COLO829 (cell line): ENCODE data around the gene C4BPA.

Experiments
- DNase-seq: peaks from one replicate; pipeline ENCODE4 v3.0.0; 2012; ENCODE audit warnings: low spot score

C4BPA gene

DNA sequence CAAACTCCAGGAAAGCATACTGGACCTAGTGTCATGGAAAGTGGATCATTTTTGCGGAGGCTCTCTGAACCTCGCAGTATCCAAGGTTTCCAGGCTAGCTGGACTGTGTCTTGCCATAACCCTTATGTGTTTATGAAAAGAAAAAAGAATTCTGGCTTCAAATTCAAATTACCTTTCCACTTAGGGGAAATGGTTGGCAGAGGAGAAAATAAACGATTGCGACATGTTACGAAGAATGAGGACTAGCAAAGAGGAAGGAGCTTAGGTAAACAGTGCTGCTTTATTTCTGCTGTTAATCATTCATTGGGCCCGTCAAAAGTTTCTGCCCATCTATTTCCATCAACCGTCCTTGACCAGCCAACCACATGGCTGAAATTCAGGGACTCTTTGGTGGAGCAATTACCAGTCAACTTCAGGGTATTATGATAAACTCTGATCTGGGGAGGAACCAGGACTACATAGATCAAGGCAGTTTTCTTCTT lies at the start of gene C4BPA:
TSS of gene C4BPA (plus strand) at position 342 of the 482 bp plus-strand sequence. CDS start 8,793 bp downstream, outside the sequence.
- DNase-seq, result no peak

DNA sequence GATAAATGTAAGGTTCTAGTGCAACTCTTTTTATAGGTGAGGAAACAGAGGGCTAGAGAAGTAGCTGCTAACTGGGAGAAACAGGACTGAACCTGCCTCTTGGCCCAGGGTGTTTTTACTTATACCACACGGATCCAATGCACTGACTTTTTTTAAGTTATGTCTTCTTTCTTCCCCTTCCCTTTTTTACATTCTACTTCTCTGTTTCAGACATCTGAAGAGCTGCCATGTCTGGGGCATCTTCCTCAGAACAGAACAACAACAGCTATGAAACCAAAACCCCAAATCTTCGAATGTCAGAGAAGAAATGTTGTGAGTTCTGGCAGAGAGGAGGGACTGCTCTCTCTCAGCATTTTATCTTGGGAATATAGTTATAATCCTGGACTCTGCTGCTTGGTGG lies 49.5 kb upstream of the C4BPA start:
- no peak for DNase-seq

DNA sequence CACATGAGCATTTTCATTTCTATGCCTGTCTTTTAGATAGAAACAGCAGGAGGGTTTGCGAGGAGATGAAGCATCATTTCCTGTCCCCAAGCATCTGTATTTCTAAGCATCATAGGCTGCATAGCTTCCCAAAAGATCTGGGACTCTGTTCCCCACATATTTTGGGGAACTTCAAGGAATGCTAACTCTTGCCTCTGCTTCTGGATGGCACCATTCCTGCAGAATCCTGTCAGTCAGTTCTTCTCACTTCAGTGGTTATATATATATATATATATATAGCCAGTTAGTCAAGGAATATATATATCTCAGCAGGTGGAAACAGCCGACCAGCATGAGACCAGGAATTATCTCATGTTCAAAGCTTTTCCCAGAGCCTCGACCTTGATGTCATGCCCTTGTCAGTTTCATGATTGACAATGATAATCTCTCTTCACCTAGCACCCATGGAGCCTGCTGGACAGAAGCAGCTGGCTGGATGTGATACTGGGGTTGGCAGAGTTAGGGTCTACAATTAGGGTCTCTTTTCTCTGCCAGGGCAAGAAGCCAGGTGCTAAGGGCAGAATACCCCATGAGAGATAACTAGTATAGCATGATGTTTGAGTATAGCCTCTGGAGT lies 48.5 kb upstream of the C4BPA start:
- no peak for DNase-seq

DNA sequence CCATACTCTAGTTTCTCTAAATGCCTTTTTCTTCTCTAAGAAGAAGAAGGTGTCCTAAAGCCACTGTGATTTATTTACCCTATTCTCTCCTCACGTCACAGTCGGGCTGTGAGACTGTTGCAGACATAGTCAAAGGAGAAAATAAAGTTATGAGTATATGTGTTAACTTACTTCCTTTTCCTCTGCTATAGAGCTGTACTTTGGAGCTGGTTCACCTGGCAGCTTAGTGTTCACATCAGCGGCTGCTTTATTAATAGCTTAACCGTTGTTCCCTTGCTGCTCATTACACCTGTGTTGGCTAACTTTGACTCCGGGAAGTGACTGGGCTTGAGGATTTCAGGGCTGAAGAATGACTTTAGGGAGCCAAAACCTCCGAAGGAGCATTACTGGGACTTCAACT lies 47.4 kb upstream of the C4BPA start:
- no peak for DNase-seq

DNA sequence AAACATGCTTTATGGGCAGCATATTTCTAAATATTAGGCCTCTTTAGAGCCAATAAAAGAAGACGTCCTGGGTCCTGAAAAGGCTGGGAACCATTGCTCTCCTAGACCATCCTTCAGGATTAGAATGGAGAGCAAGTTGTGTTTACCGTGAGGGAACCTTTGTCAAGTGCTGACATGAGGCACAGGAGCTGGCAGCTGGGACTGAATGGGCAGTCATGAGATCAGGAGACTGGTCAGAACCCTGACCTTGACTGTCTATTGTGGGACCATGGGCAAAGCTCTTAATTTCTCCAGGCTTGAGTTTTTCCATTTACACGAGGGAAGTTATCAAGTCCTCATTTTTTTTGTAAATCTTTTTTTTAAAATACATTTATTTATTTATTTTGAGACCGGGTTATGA lies 45.8 kb upstream of the C4BPA start:
- no peak for DNase-seq

DNA sequence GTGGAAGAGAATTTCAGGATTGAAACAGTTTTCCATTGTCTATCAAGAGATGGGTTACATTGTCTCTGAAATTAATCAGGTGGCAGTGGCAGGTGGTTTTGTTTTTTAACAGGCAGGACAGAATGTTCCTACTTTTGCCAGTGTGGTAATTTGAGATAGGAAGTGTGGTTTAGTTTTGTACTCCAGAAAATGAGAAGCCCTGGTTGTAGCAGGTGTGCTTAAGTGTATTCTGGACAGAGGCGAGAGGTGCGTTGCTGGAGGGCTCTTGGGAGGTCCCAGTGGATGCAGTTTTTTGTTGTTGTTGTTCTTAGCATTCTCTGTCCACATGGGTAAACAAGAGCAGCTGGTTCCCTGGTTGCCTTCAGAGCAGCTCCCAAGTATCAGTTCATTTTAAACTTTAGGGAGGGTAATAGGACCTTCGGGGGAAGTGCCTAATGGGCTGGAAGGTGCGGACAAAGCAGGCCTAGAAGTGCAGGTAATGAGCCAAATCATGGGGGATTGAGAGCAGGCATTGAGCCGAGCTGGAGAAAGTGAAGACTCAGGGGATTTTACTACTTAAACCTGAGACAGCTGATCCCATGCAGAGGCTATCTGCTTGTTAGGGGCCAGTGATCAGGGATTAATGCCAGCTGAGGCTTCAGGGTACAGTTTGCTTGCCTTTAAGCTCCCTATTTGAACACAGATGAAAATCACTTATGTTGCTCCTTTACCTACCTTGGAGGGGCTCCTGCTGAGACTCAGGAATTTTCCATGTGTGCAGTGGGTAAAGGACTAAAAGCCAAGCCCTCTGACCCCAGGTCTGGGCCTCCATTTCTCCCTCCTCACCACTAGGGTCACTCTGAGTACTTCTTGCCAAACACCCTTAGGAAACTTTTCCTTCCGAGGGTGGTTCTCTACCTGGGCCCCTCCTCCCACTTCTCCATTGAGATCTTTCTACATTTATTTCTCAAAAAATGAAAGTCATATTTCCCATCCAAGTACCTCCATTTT lies 44.9 kb upstream of the C4BPA start:
- DNase-seq, result no peak

DNA sequence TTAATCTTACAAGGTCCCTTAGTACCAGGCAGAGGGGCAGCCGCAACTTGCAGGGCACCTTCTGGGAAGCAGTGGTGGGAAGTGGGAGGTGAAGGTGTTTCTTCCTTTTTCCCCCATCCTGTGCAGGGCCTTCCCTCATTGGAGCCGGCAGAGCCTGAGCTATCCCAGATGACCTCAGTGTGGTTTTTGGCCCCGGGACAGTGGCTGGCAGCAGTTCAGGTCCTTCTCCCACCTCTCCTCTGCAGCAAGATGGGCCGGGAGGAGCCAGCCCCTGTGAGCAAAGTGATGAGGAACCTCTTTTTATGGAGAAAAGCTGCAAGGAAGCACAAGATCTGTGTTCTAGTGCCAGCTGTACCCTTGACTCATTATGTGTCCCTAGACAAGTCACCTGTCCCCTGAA lies 44.2 kb upstream of the C4BPA start:
- no peak for DNase-seq

DNA sequence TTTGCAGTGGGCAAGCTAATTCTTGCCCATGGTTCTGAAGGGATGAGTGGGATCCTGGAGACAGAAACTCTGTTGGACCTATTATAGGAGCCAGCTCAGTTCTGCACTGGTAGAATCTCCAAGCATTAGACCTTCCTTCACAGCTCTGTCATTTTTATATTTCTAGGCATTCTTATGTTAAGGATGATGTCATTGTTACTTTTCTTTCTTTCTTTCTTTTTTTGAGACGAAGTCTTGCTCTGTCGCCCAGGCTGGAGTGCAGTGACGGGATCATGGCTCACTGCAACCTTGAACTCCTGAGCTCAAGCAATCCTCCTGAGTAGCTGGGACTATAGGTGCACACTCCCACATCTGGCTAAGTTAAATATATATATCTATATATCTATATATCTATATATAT lies 43.4 kb upstream of the C4BPA start:
- DNase-seq, result no peak

DNA sequence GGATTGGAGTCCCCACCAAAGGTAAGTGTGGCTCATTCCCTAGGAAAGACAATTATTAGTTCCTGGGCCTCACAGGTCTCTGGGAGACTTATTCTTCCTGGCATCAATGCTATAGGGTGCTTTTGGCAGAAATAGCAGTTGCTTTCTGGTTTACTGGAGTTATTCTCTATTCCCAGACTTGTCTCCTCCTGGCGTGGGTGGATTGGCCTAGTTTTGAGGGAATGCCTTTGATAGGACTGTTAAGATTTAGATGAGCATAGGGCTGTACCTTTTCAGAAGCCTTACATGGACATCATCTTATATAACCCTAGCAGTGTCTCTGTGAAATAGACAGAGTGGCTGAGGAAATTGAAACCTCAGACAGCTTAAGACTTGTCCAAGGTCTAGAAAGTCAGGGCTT lies 42.0 kb upstream of the C4BPA start:
- DNase-seq, result no peak

DNA sequence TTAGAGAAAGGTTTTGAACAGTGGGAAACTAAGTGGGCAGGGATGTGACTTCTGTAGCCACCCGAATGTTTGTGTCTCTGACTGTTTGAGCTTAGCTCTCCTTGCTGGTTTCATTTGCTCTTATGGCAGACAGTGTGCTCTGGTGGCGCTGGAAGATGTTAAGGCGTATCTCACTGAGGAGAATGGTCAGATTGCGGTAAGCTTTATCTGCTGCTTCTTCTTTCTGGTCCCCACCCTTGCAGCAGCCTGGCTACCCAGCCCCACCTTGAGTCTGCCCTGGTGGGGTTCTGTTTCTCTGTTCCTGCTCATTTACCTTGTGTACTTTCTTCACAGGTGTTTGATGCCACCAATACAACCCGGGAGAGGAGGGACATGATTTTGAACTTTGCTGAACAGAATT lies 41.0 kb upstream of the C4BPA start:
- no peak for DNase-seq

DNA sequence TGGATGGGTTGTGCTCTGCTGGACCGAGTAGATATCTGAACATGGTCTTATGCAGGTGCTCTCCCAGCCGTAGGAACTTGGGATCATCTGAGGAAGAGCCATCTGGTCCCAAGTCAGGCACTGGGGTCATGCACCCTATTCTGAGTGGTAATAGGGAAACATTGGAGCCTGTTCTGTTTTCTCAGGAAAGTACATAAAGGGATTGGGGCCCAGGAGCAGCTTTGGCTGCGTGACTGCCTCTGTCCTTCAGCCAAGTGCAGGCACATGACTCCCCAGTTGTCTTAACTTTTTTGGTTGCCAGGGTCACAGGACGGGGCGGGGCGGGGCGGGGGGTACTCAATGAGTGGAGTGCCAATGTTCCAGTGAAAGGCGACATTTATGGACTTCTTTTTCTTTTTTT lies 39.5 kb upstream of the C4BPA start:
- DNase-seq, result no peak

DNA sequence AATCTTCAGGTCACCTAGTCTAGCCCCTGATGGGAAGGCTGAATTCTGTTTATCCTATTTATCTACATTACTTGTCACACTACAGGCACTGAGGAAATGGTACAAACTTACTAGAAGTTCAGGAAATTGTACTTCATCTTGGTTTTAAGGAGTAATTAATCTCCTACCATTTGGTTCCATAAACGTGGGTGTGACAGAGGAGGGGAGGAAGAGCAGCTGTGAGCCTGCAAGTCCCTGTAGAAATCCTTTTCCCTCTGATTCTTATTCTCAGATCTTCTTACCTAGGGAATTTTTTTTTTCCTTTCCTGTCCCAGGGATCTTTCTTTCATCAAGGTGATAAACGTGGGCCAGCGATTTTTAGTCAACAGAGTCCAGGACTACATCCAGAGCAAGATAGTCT lies 36.8 kb upstream of the C4BPA start:
- no peak for DNase-seq

DNA sequence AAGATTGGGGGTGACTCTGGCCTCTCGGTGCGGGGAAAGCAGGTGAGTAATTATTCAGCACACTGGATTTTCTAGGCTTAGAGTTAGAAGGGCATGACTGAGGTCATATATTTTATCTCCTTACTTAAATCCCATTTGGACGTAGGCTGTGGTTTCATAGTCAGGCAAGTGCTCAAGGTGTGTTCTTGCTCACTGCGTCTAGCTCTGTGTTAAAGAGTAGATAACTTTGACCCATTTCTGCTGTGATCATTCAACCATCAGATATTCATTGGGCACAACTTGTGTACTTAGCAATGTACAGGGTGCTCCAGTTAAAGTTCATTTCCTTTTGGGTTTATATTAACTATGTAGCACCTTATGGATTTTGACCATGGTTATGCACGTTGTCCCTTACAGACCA lies 36.4 kb upstream of the C4BPA start:
- DNase-seq, result no peak

DNA sequence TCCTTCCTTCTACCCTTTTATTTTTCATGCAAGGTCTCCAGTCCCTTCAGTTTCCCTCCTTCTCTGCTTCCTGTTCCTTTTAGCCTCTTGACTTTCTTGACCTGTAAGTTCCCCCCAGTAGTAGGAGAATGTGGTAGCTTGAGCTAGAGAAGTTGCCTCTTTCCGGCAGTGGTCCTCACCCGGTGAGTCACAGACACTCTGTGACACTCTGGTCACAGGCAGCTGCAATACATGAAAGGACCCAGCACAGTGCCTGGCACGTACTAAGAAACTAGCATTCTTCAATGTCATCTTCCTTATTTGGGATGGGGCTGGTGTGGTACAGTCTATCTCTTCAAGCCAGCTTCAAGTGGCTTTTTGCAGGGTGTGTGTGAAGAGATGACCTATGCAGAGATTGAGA lies 35.0 kb upstream of the C4BPA start:
- DNase-seq, result no peak

DNA sequence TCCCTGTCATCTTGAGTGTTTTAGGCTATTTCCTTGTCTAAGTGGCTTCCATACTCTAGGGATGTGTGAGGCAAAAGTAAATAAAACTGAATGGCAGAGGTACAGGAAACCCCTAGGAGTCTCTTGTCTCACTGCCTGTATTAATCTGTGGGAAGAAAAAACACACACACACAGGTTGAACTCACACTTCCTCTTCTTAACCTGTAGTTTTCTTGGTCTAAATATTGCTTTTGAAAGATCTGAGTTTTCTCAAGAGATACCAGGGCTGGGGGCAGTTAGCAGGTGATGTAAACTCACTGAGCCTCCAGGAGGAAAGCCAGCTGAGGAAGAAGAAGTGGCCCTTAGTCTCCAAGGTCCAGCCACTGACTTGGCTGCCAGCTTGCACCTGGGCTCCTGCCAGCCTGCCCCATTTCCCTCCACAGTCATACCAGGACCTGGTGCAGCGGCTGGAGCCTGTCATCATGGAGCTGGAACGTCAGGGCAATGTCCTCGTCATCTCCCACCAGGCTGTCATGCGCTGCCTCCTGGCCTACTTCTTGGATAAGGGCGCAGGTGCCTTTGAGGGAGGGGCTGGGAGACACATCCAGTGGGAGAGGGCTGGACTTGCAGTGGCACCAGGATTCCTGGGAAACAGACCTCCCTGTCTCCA lies 34.1 kb upstream of the C4BPA start:
- no peak for DNase-seq

DNA sequence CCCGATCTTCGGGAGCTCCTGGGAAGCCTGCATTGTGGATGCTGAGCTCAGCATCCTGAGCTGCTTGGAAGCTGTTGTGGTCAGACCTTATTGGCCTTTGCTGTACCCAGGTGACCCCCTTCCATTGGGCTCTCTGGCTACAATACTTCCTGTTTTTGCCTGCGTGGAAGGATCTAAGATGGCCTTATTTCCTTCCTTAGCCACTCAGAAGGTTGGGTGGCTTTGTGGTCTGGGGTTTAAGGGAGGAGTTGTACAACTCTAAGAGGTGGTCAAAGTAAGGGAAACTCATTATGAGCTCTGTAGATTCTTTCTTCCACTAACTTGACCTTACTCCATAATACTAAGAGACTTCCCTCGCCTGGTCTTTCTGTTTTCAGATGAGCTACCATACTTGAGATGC lies 33.2 kb upstream of the C4BPA start:
- DNase-seq, result no peak

DNA sequence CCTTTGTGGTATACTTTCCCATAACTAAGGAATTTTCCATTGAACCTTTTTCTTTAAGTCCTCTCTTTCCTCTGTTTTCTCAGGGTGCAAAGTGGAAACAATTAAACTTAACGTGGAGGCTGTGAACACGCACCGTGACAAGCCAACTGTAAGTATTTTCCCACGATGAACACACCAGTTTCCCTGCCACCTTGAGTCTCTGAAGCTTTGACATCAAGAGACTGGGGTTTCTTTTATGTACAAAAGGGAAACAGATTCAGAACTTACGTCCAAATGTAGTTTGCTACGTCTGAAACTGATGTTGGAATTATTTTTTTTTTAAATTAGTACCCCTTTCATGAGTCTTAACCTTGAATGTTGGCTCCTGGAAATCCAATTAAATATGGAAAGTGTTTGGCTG lies 32.6 kb upstream of the C4BPA start:
- no peak for DNase-seq

DNA sequence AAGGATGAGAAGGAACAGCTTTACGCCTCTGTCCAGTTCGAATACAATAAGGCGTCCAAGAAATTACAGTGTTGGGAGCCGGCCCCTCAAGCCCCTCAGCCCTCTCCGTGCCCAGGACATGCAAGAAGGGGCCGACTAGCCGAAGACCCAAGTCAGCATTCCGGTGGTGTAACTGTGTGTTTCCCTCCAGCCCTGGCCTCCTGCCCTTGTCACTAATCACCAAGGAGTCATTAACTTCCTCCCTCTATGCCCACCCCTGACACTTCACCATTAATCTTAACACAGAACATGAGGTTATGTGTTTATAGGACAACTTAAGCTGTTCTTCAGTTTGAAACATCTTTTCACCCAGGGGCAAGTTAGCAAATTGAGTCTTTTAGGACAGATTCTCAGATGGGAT lies 31.8 kb upstream of the C4BPA start:
- no peak for DNase-seq

DNA sequence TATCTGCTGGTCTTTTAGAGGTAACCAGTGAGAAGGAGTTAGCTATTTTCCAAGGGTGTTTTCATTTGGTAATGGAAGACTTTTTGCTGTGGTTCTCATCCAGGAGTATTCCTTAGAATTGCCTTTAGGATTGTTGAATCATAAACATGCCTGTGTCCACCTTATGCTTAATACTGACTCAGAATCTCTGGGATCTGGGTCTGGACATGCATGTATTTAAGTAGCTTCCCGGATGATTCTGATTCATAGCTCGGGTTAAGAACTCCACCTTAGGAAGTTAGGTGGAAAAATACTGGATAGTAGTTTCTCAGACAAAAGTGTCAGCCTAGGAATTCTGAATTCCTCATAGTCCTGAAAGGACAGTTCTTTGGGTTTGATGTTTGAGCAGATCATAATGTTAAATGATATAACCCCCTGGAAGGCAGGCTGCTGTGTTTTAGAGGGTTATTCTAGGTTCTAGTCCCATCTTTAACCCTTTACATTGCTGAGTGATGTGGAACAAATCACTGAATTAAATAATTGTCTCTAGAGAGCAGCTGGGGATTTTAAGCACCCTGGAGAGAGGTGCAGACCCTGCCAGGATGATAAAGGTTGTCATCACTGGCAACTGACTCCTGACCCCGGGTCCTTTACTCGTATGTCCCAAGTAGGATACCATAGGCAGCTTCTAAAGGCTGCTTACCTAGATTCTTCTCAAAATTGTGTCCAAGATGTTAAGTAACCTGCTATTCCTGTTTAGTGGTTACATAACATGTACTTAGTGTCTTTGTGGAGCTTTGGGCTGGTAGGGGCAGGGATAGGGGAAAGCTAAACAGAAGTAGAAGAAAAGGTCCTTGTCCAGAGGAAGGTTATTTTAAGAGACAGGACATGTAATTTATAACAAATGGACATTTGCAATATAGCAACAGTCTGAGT lies 29.9 kb upstream of the C4BPA start:
- DNase-seq, result no peak

DNA sequence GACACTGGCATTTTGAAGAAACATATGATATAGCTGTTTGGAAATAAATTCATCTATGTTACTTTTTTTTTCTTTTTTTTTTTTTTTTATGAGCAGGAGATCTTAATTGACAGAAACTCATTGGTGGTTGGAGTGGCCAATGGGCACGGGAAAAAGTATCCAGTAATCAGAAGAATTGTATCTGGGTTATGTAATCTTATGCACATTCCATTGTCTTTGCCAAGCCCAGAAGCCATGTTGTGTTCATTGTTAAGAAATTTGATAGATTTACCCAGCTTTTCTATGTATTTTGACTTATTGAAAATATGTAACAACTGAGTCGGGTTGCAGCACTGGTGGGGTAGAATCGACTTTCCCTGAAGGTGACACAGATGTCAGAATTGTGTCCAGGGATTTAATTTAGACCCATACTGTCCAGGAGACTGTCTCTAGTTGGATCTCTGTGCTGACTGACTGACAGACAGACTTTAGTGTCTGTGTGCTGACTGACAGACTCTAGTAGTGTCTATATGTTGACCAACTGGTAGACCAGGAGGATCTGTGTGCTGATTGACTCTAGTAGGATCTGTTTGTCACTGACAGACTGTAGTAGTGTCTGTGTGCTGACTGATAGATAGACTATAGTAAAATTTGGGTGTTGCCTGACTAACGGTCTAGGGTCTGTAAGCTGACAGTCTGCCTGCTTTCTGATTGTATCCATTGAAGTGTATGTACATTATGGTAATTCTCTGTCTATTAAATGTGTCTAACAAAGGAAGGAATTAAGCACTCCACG lies 27.7 kb upstream of the C4BPA start:
- DNase-seq, result no peak

DNA sequence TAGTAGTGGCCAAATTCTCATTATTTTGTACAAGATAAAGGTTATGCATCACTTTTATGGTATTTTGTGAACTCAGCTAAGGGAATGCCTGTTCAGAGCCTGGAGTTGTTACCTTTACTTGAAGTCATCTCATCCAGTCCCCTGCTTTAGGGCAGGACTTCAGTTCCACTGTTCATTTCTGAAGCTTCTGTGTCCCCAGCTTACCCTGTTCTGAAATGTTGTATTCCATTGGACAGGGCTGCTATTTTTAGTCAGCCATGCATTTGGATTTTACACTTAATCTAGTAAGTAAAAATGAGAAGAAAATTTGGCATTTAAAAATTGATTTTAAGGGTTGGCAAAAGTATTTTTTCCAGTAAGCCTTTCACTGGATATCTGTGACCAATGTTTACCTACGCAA lies 27.0 kb upstream of the C4BPA start:
- DNase-seq, result no peak
